H9 (cell line): Measurements from ENCODE around the gene ZBTB45. TPM values are rescaled to one million over a fixed set of nuclear protein-coding genes. Genes with fewer than 3 reads are reported as not detected.
A peak's percentile ranks its signal among the peaks of the same experiment; 100 is the strongest.

Source experiments
- DNase-seq: peaks from one replicate; pipeline ENCODE4 v3.0.0-alpha.2; 2017
- H2AFZ ChIP-seq: one replicate; pipeline ENCODE4 v1.6.1; 2013; ENCODE audit warnings: mild to moderate bottlenecking, low read length, control low read depth, moderate library complexity
- H2AK5ac ChIP-seq: 2 replicates; pipeline ENCODE4 v1.6.1; 2013; ENCODE audit warnings: low read length, control low read depth, mixed read lengths; ENCODE audit not compliant: insufficient read length
- H2BK120ac ChIP-seq: one replicate; pipeline ENCODE4 v1.6.1; 2013; ENCODE audit warnings: low read depth, mild to moderate bottlenecking, low read length, control low read depth, inconsistent platforms; ENCODE audit not compliant: poor library complexity, severe bottlenecking
- H2BK12ac ChIP-seq: 2 replicates; pipeline ENCODE4 v1.6.1; 2013; ENCODE audit warnings: low read length, control low read depth, mixed read lengths, low read depth; ENCODE audit not compliant: insufficient read length
- H2BK15ac ChIP-seq: 2 replicates; pipeline ENCODE4 v1.6.1; 2013; ENCODE audit warnings: low read depth, low read length, control low read depth
- H2BK20ac ChIP-seq: one replicate; pipeline ENCODE4 v1.6.1; 2013; ENCODE audit warnings: low read depth, mild to moderate bottlenecking, low read length, control low read depth, inconsistent platforms; ENCODE audit not compliant: poor library complexity, severe bottlenecking
- H2BK5ac ChIP-seq: 2 replicates; pipeline ENCODE4 v1.6.1; 2013; ENCODE audit warnings: low read length, control low read depth, mixed read lengths; ENCODE audit not compliant: insufficient read length
- H3K14ac ChIP-seq: 2 replicates; pipeline ENCODE4 v1.6.1; 2013; ENCODE audit warnings: low read length, control low read depth; ENCODE audit not compliant: insufficient read depth
- H3K18ac ChIP-seq: 2 replicates; pipeline ENCODE4 v1.6.1; 2013; ENCODE audit warnings: low read depth, mild to moderate bottlenecking, mixed read lengths, low read length, control low read depth; ENCODE audit not compliant: insufficient read length
- H3K23ac ChIP-seq: 2 replicates; pipeline ENCODE4 v1.6.1; 2013; ENCODE audit warnings: low read length, control low read depth, mixed read lengths, low read depth; ENCODE audit not compliant: insufficient read length
- H3K23me2 ChIP-seq: 2 replicates; pipeline ENCODE4 v1.6.1; 2013; ENCODE audit warnings: low read depth, mild to moderate bottlenecking, mixed read lengths, low read length, control low read depth; ENCODE audit not compliant: insufficient read length, poor library complexity, severe bottlenecking
- H3K27ac ChIP-seq: 2 replicates; pipeline ENCODE4 v1.5.1; 2013; ENCODE audit warnings: low read length, control low read depth, mixed read lengths, low read depth; ENCODE audit not compliant: insufficient read length
- H3K27me3 ChIP-seq: 2 replicates; pipeline ENCODE4 v1.6.1; 2013; ENCODE audit warnings: low read length, control low read depth, inconsistent platforms; ENCODE audit not compliant: insufficient read depth
- H3K4ac ChIP-seq: 2 replicates; pipeline ENCODE4 v1.6.1; 2013; ENCODE audit warnings: low read depth, mild to moderate bottlenecking, control low read depth, inconsistent platforms, low read length, moderate library complexity
- H3K4me1 ChIP-seq: 2 replicates; pipeline ENCODE4 v1.6.1; 2013; ENCODE audit warnings: low read length, control low read depth, inconsistent platforms; ENCODE audit not compliant: insufficient read depth
- H3K4me2 ChIP-seq: 2 replicates; pipeline ENCODE4 v1.6.1; 2013; ENCODE audit warnings: low read length, control low read depth, mixed read lengths; ENCODE audit not compliant: insufficient read length, insufficient read depth
- H3K56ac ChIP-seq: 2 replicates; pipeline ENCODE4 v1.6.1; 2013; ENCODE audit warnings: low read depth, mild to moderate bottlenecking, mixed read lengths, low read length, control low read depth; ENCODE audit not compliant: insufficient read length
- H3K79me1 ChIP-seq: 2 replicates; pipeline ENCODE4 v1.6.1; 2013; ENCODE audit warnings: low read depth, mild to moderate bottlenecking, moderate library complexity, low read length, control low read depth, inconsistent platforms; ENCODE audit not compliant: insufficient read depth, poor library complexity, severe bottlenecking
- H3K79me2 ChIP-seq: 2 replicates; pipeline ENCODE4 v1.6.1; 2013; ENCODE audit warnings: low read length, control low read depth, inconsistent platforms; ENCODE audit not compliant: insufficient read depth
- H3K9ac ChIP-seq: 2 replicates; pipeline ENCODE4 v1.6.1; 2013; ENCODE audit warnings: low read length, control low read depth, mixed read lengths; ENCODE audit not compliant: insufficient read length; ENCODE audit errors: extremely low read depth
- H3K9me3 ChIP-seq: one replicate; pipeline ENCODE4 v1.6.1; 2013; ENCODE audit warnings: low read depth, low read length, inconsistent platforms; ENCODE audit not compliant: control insufficient read depth
- H3T11ph ChIP-seq: one replicate; pipeline ENCODE4 v1.6.1; 2013; ENCODE audit warnings: mild to moderate bottlenecking, low read length, control low read depth, inconsistent platforms
- H4K20me1 ChIP-seq: one replicate; pipeline ENCODE4 v1.6.1; 2013; ENCODE audit not compliant: control insufficient read depth, insufficient read length, insufficient read depth
- H4K5ac ChIP-seq: 2 replicates; pipeline ENCODE4 v1.6.1; 2013; ENCODE audit warnings: low read depth, mild to moderate bottlenecking, mixed read lengths, low read length, control low read depth; ENCODE audit not compliant: insufficient read length
- H4K8ac ChIP-seq: replicated peaks from 2 replicates; pipeline ENCODE4 v1.6.1; 2013; ENCODE audit warnings: low read length, control low read depth, mixed read lengths, low read depth; ENCODE audit not compliant: insufficient read length
- H4K91ac ChIP-seq: 2 replicates; pipeline ENCODE4 v1.6.1; 2013; ENCODE audit warnings: low read depth, mild to moderate bottlenecking, moderate library complexity, mixed read lengths, low read length, control low read depth; ENCODE audit not compliant: insufficient read length
- H3K27ac Mint-ChIP-seq, 3 experiments: 2 replicates in 2 of 3; 3 replicates in 1 of 3; pipeline ENCODE4 v1.8.0; 2020 to 2021; ENCODE audit warnings: mixed read lengths in 3 of 3, mild to moderate bottlenecking in 1 of 3, moderate library complexity in 1 of 3
- H3K27me3 Mint-ChIP-seq: 2 replicates; pipeline ENCODE4 v1.8.0; 2021; ENCODE audit warnings: low read depth, mild to moderate bottlenecking, moderate library complexity, mixed read lengths
- H3K36me3 Mint-ChIP-seq, 3 experiments: 2 replicates in 2 of 3; 3 replicates in 1 of 3; pipeline ENCODE4 v1.8.0; 2020 to 2021; ENCODE audit warnings: low read depth in 3 of 3, mixed read lengths in 3 of 3; ENCODE audit not compliant: insufficient read depth in 1 of 3
- H3K4me1 Mint-ChIP-seq, 2 experiments: 2 replicates each; pipeline ENCODE4 v1.8.0; 2020; ENCODE audit warnings: mixed read lengths in 2 of 2
- H3K4me3 Mint-ChIP-seq, 2 experiments: 2 replicates in 1 of 2; 3 replicates in 1 of 2; pipeline ENCODE4 v1.8.0; 2020 to 2021; ENCODE audit warnings: mild to moderate bottlenecking in 2 of 2, mixed read lengths in 2 of 2, moderate library complexity in 1 of 2
- H3K9me3 Mint-ChIP-seq, 2 experiments: 2 replicates in 1 of 2; 3 replicates in 1 of 2; pipeline ENCODE4 v1.8.0; 2020; ENCODE audit warnings: mild to moderate bottlenecking in 2 of 2, mixed read lengths in 2 of 2, moderate library complexity in 1 of 2
- CTCF ChIP-seq: fragments of 200-600 bp; sonication (generic); conservative IDR thresholded peaks from 3 replicates; pipeline ENCODE4 v1.8.0; 2021; ENCODE audit warnings: antibody characterized with exemption, mild to moderate bottlenecking
- WGBS: extraction: QIAGEN DNeasy Blood & Tissue Kit; methylation state at CpG from one replicate; pipeline ENCODE4 v1.1.7; 2013; ENCODE audit warnings: missing lambda C conversion rate, low lambda C conversion rate, mixed read lengths; ENCODE audit not compliant: insufficient read length; ENCODE audit errors: extremely low coverage; 5-methylcytosine and 5-hydroxymethylcytosine counted together
- total RNA-seq: library from RNA; stranded (reverse); gene quantifications from 2 replicates; pipeline ENCODE4 v1.2.1, GENCODE V29; 2021

ZBTB45 gene
- total RNA-seq, 1 experiment from 2014 or later = 18.7 TPM

DNA sequence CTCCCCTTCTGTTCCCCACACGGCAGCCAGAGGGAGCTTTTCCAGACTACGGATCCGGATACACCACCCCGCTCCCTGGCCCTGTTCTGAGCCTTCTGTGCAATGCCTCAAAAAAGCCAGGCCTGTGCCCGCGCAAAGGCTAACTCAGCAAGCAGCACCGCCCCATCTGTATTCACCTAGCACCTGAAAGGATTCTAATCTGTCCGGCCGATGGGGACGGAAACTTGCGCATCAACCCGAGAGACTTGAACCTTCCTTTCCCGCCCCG, 589 bp downstream of the ZBTB45 start:
- Histone ChIP-seq H3K18ac (peak overlapping the region; percentile 95), H3T11ph (no peak overlapping the region), H3K56ac (no peak overlapping the region), H2BK12ac (no peak overlapping the region), H2BK20ac (no peak overlapping the region), H3K4me2 (peak overlapping the region; percentile 85), H3K79me1 (no peaks in the 10 kb centered on the region), H3K79me2 (peaks cover 2% of the 10 kb centered on the region; the same call in 1 of the 2 replicates), H3K4me1 (no peaks in the 10 kb centered on the region; the same call in 1 of the 2 replicates), H4K8ac (no peak overlapping the region), H3K9me3 (no peaks in the 10 kb centered on the region), H3K9ac (peak overlapping the region; percentile 96), H2AK5ac (no peak overlapping the region), H2AFZ (no peak overlapping the region), H3K27ac (peak overlapping the region; percentile 69), H3K23me2 (peaks cover 23% of the 10 kb centered on the region), H2BK15ac (no peak overlapping the region), H3K4ac (no peak overlapping the region), H4K20me1 (no peaks in the 10 kb centered on the region), H3K14ac (peak overlapping the region; percentile 96), H2BK5ac (no peak overlapping the region), H3K27me3 (no peaks in the 10 kb centered on the region), H4K91ac (no peak overlapping the region), H2BK120ac (no peak overlapping the region), H4K5ac (peak overlapping the region; percentile 19), H3K23ac (no peak overlapping the region)
- Mint-ChIP-seq H3K4me3 (peak overlapping the region; percentile 91 to 96), H3K9me3 (peaks cover 0 to 3% of the 10 kb centered on the region in 2 experiments; a peak in 1 of 5 replicates), H3K27me3 (no peaks in the 10 kb centered on the region), H3K36me3 (peaks cover 9 to 19% (median 13%) of the 10 kb centered on the region in 3 experiments), H3K27ac (peak overlapping the region; percentile 75 to 100 (median 99)), H3K4me1 (peaks cover 50 to 51% of the 10 kb centered on the region in 2 experiments)
- peak; percentile 56; the same call in 2 of the 3 replicates for TF ChIP-seq CTCF
- no CpG with 5 or more reads among the region's 14 CpGs for WGBS
- peak; percentile 80 for DNase-seq
